ENCODE data around the gene KRT39. TPM values are rescaled to one million over a fixed set of nuclear protein-coding genes. Genes with fewer than 3 reads are reported as not detected.

The KRT39 gene
- total RNA-seq, 1 experiment from 2014 or later: not detected

DNA sequence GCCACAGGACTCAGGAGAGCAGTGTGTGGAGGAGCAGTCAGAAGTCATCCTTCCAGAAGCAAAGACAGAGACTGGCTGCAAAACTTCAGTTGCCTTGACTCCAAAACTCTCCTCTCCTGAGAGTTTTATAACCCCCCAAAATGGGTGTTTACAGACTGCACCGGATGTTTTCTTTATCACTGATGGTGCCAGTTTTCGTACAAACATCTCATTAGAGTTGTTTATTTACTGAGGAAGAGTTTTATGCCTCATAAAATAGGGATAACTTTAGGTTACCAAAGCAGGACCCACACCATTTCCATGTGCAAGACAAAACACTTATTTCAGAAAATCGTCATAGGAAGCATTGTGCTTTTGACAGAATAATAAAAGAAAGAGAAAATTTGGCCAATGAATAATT is 17.5 kb upstream of the KRT39 start, which contains the start of gene KRT40:
TSS of gene KRT40 (minus strand) at position 101 of the 400 bp plus-strand sequence. CDS start at position 48, 53 bp downstream.
- Histone ChIP-seq H3K9ac (ENCODE audit: low read length) (no peak within 1 kb of the TSS), H3K27me3 (ENCODE audit: low read length) (no peaks in the 10 kb centered on the region), H3K4me2 (ENCODE audit: low read length) (no peak within 1 kb of the TSS), H3K4me1 (ENCODE audit: insufficient read depth, low read length) (no peaks in the 10 kb centered on the region), H2AFZ (ENCODE audit: low read length) (no peak within 1 kb of the TSS), H3K4me3 (ENCODE audit: low read length) (no peak within 1 kb of the TSS), H4K20me1 (ENCODE audit: low read length) (no peaks in the 10 kb centered on the region), H3K9me2 (replicated peaks; ENCODE audit: low read length) (no peaks in the 10 kb centered on the region), H3K36me3 (ENCODE audit: low read depth, low read length) (no peaks in the 10 kb centered on the region), H3K9me3 (ENCODE audit: low read length) (no peaks in the 10 kb centered on the region), H3K27ac (ENCODE audit: low read length) (no peak within 1 kb of the TSS), H3K79me2 (ENCODE audit: low read length) (no peaks in the 10 kb centered on the region), H3F3A (ENCODE audit: low read length, unreplicated experiment) (no peaks in the 10 kb centered on the region)
- ATAC-seq (no peak), DNase-seq (no peak)
- ChIA-PET POLR2A (ENCODE audit: unreplicated experiment) (no interaction called here), CTCF (no interaction called here)
- no peak for TF ChIP-seq CTCF (conservative IDR thresholded peaks at IDR 0.05; ENCODE audit: low read depth, low read length)
- TF ChIP-seq EZH2 (IDR thresholded peaks at IDR 0.05; ENCODE audit: low read length, unreplicated experiment): no peak
- no peak for TF ChIP-seq EZH2phosphoT487 (IDR thresholded peaks at IDR 0.05; ENCODE audit: borderline replicate concordance, low read length)
- intact Hi-C loops (cut with micrococcal nuclease): no loop called here
- no TSS peak for BruUV-seq (replicated peaks)

DNA sequence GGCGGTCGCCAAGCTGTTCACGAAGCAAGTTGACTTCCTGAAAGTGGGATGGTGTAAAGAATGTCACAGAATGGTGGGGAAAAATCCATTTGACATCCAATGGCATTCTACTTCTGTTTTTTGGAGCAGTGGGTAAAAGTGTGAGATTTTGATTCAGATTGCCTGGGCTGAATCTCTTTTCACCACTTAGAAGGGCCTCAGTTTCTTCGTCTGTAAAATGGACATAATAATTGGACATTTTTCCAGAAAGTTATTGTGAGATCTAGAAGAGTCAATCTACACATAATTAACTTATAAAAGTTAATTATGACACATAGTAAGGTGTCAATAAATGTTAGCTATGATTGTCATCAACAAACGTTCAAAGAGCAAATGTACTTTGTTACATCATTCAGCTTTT is 14.4 kb upstream of the KRT39 start:
- Histone ChIP-seq H3K4me3 (ENCODE audit: low read length) (no peak overlapping the region), H3K9me2 (replicated peaks; ENCODE audit: low read length) (no peaks in the 10 kb centered on the region), H3K4me1 (ENCODE audit: insufficient read depth, low read length) (peaks cover 6% of the 10 kb centered on the region; the same call in 1 of the 2 replicates), H3K27ac (ENCODE audit: low read length) (no peak overlapping the region), H3K36me3 (ENCODE audit: low read depth, low read length) (no peaks in the 10 kb centered on the region), H3K79me2 (ENCODE audit: low read length) (no peaks in the 10 kb centered on the region), H2AFZ (ENCODE audit: low read length) (no peak overlapping the region), H3K9me3 (ENCODE audit: low read length) (no peaks in the 10 kb centered on the region), H3K27me3 (ENCODE audit: low read length) (no peaks in the 10 kb centered on the region), H4K20me1 (ENCODE audit: low read length) (no peaks in the 10 kb centered on the region), H3K9ac (ENCODE audit: low read length) (no peak overlapping the region), H3K4me2 (ENCODE audit: low read length) (no peak overlapping the region), H3F3A (ENCODE audit: low read length, unreplicated experiment) (no peaks in the 10 kb centered on the region)
- POLR2A ChIA-PET (ENCODE audit: unreplicated experiment): no interaction called here
- CTCF ChIA-PET: no interaction called here
- DNase-seq (no peak), ATAC-seq (no peak)
- BruUV-seq (replicated peaks): no TSS peak
- no peak for TF ChIP-seq CTCF (conservative IDR thresholded peaks at IDR 0.05; ENCODE audit: low read depth, low read length)
- TF ChIP-seq EZH2phosphoT487 (IDR thresholded peaks at IDR 0.05; ENCODE audit: borderline replicate concordance, low read length): no peak
- TF ChIP-seq EZH2 (IDR thresholded peaks at IDR 0.05; ENCODE audit: low read length, unreplicated experiment): no peak
- intact Hi-C loops (cut with micrococcal nuclease): no loop called here

DNA sequence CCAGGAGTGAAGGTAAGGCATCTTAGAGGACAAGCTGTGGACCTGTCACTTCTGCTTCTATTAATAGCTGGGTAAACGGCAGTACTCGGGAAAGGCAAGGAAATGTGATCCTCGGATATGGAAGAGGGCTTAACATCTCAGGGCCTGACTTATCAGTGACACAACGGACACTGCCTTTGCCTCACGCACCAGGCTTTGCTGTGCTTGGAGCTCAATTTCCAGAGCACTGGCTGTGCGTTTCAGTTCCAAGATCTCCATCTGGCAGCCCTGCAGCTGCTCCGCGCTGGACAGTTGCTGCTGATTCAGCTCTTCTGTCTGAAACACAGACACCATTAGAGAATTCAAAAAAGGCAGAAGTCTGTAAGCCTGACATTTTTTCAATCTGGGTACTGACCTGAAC is 13.8 kb upstream of the KRT39 start:
- CTCF ChIA-PET: no interaction called here
- TF ChIP-seq EZH2 (IDR thresholded peaks at IDR 0.05; ENCODE audit: low read length, unreplicated experiment) (no peak), EZH2phosphoT487 (IDR thresholded peaks at IDR 0.05; ENCODE audit: borderline replicate concordance, low read length) (no peak), CTCF (conservative IDR thresholded peaks at IDR 0.05; ENCODE audit: low read depth, low read length) (no peak)
- no peaks in the 10 kb centered on the region for H3K36me3 ChIP-seq (ENCODE audit: low read depth, low read length)

More for the DNA sequence above, 13.8 kb upstream of the KRT39 start:
- Histone ChIP-seq H3K4me2 (ENCODE audit: low read length) (no peak overlapping the region), H3K9me3 (ENCODE audit: low read length) (no peaks in the 10 kb centered on the region), H3K9ac (ENCODE audit: low read length) (no peak overlapping the region), H3K79me2 (ENCODE audit: low read length) (no peaks in the 10 kb centered on the region), H4K20me1 (ENCODE audit: low read length) (no peaks in the 10 kb centered on the region), H2AFZ (ENCODE audit: low read length) (no peak overlapping the region), H3K4me1 (ENCODE audit: insufficient read depth, low read length) (peaks cover 6% of the 10 kb centered on the region; the same call in 1 of the 2 replicates), H3K27ac (ENCODE audit: low read length) (no peak overlapping the region), H3K27me3 (ENCODE audit: low read length) (no peaks in the 10 kb centered on the region), H3F3A (ENCODE audit: low read length, unreplicated experiment) (no peaks in the 10 kb centered on the region), H3K9me2 (replicated peaks; ENCODE audit: low read length) (no peaks in the 10 kb centered on the region), H3K4me3 (ENCODE audit: low read length) (no peak overlapping the region)
- no peak for ATAC-seq
- POLR2A ChIA-PET (ENCODE audit: unreplicated experiment): no interaction called here
- no TSS peak for BruUV-seq (replicated peaks)
- intact Hi-C loops (cut with micrococcal nuclease): no loop called here
- no peak for DNase-seq
